A673 (cell line): ENCODE results near the gene CLCF1.
A peak's percentile ranks its signal among the peaks of the same experiment; 100 is the strongest.

Experiments
- CTCF ChIP-seq: fragments of 300-800, 200-600 bp; sonication (generic); conservative IDR thresholded peaks from 2 replicates; pipeline ENCODE4 v1.5.1; 2017; ENCODE audit warnings: low read depth, mild to moderate bottlenecking, antibody characterized with exemption, low read length, moderate library complexity, mixed read lengths
- EZH2 ChIP-seq: fragments of 200-600 bp; sonication (generic); IDR thresholded peaks from 2 replicates; pipeline ENCODE4 v1.6.1; 2017; ENCODE audit warnings: borderline replicate concordance, low read depth, mild to moderate bottlenecking, mixed read lengths, antibody characterized with exemption, low read length; ENCODE audit not compliant: poor library complexity, severe bottlenecking

GRCh38 chr11:67351275-67352005 lies 22.0 kb downstream of the CLCF1 start:
- TF ChIP-seq CTCF (peak; percentile 95), EZH2 (no peak)
